Stimulated activated CD8-positive, alpha-beta memory T cell treated with anti-CD3 and anti-CD28 coated beads, Interleukin-15, amount 100 ng/mL, for 4 hours (primary cell): ENCODE results near the gene ADRA2A.

Experiments used
- DNase-seq, 2 donors: peaks; one replicate each; pipeline ENCODE4 v3.0.0-alpha.2; 2020; ENCODE audit warnings: low read depth in 2 of 2

The ADRA2A gene

GRCh38 chr10:111109501-111110242 lies 32.8 kb downstream of the ADRA2A start:
- no peak for DNase-seq

- no peak for DNase-seq
These were observed 33.9 kb downstream of the ADRA2A start for GRCh38 chr10:111110771-111111170.

- DNase-seq = no peak
These were observed 35.5 kb downstream of the ADRA2A start for GRCh38 chr10:111112333-111112732.

GRCh38 chr10:111113238-111113960 lies 36.6 kb downstream of the ADRA2A start:
- no peak for DNase-seq

GRCh38 chr10:111113961-111114757 lies 37.3 kb downstream of the ADRA2A start:
- DNase-seq = no peak

- no peak for DNase-seq
These were observed 38.1 kb downstream of the ADRA2A start for GRCh38 chr10:111114758-111115500.

- DNase-seq = no peak
These were observed 39.4 kb downstream of the ADRA2A start for GRCh38 chr10:111116211-111116610.

- no peak for DNase-seq
These were observed 40.1 kb downstream of the ADRA2A start for GRCh38 chr10:111116762-111117445.

- DNase-seq = no peak
These were observed 40.9 kb downstream of the ADRA2A start for GRCh38 chr10:111117528-111118277.

- no peak for DNase-seq
These were observed 41.9 kb downstream of the ADRA2A start for GRCh38 chr10:111118758-111119157.

- DNase-seq = no peak
These were observed 42.8 kb downstream of the ADRA2A start for GRCh38 chr10:111119637-111120036.

GRCh38 chr10:111122127-111122526 lies 45.3 kb downstream of the ADRA2A start:
- no peak for DNase-seq

GRCh38 chr10:111123883-111124282 lies 47.1 kb downstream of the ADRA2A start:
- no peak for DNase-seq

GRCh38 chr10:111125102-111125501 lies 48.3 kb downstream of the ADRA2A start:
- DNase-seq = no peak

- DNase-seq = no peak
These were observed 49.2 kb downstream of the ADRA2A start for GRCh38 chr10:111126077-111126476.

GRCh38 chr10:111127081-111127848 lies 50.4 kb downstream of the ADRA2A start:
- DNase-seq = no peak

GRCh38 chr10:111128331-111129180 lies 51.7 kb downstream of the ADRA2A start:
- no peak for DNase-seq

- DNase-seq = no peak
These were observed 52.5 kb downstream of the ADRA2A start for GRCh38 chr10:111129363-111129762.

- DNase-seq = no peak
These were observed 53.6 kb downstream of the ADRA2A start for GRCh38 chr10:111130471-111130870.
